Epithelial cell of prostate (primary cell): Measurements from ENCODE around the gene NGLY1.

ENCODE experiments used
- DNase-seq: peaks from one replicate; pipeline ENCODE4 v3.0.0-alpha.2; 2011; ENCODE audit warnings: low read depth, low spot score
- H3K27ac ChIP-seq: fragments of 450-650 bp; 2 replicates; pipeline ENCODE4 v1.5.1; 2017; ENCODE audit warnings: mild to moderate bottlenecking

The NGLY1 gene

GRCh38 chr3:25719321-25719720, 63.9 kb downstream of the NGLY1 start:
- no peak for DNase-seq
- no peak overlapping the region for H3K27ac ChIP-seq

- peak overlapping the region; percentile 35 for H3K27ac ChIP-seq
- DNase-seq: peak; percentile 63
These were observed 69.8 kb downstream of the NGLY1 start for GRCh38 chr3:25713341-25713985.

GRCh38 chr3:25711090-25711489, 72.2 kb downstream of the NGLY1 start:
- no peak for DNase-seq
- H3K27ac ChIP-seq: no peak overlapping the region

GRCh38 chr3:25708036-25708435, 75.2 kb downstream of the NGLY1 start:
- DNase-seq: no peak
- no peak overlapping the region for H3K27ac ChIP-seq

- no peak for DNase-seq
- no peak overlapping the region for H3K27ac ChIP-seq
These were observed 75.8 kb downstream of the NGLY1 start for GRCh38 chr3:25707268-25707926.

- no peak overlapping the region for H3K27ac ChIP-seq
- no peak for DNase-seq
These were observed 77.0 kb downstream of the NGLY1 start for GRCh38 chr3:25706213-25706612.

- H3K27ac ChIP-seq: no peak overlapping the region
- no peak for DNase-seq
These were observed 85.7 kb downstream of the NGLY1 start for GRCh38 chr3:25697553-25697952.

- DNase-seq: no peak
- no peak overlapping the region for H3K27ac ChIP-seq
These were observed 87.4 kb downstream of the NGLY1 start for GRCh38 chr3:25695731-25696420.

- no peak for DNase-seq
- no peak overlapping the region for H3K27ac ChIP-seq
These were observed 90.0 kb downstream of the NGLY1 start for GRCh38 chr3:25693238-25693637.

- DNase-seq: no peak
- H3K27ac ChIP-seq: no peak overlapping the region
These were observed 90.9 kb downstream of the NGLY1 start for GRCh38 chr3:25692341-25692740.

GRCh38 chr3:25690768-25691533, 92.3 kb downstream of the NGLY1 start:
- H3K27ac ChIP-seq: no peak overlapping the region
- DNase-seq: peak; percentile 45

GRCh38 chr3:25689226-25689625, 94.0 kb downstream of the NGLY1 start:
- H3K27ac ChIP-seq: no peak overlapping the region
- DNase-seq: no peak

GRCh38 chr3:25687742-25688141, 95.5 kb downstream of the NGLY1 start:
- DNase-seq: no peak

GRCh38 chr3:25686766-25687165, 96.5 kb downstream of the NGLY1 start:
- DNase-seq: no peak
- H3K27ac ChIP-seq: no peak overlapping the region

More at GRCh38 chr3:25687742-25688141, 95.5 kb downstream of the NGLY1 start:
- no peak overlapping the region for H3K27ac ChIP-seq

- H3K27ac ChIP-seq: no peak overlapping the region
- DNase-seq: no peak
These were observed 99.4 kb downstream of the NGLY1 start for GRCh38 chr3:25683882-25684281.

- no peak overlapping the region for H3K27ac ChIP-seq
- DNase-seq: no peak
These were observed 99.8 kb downstream of the NGLY1 start for GRCh38 chr3:25683410-25683809.

- DNase-seq: no peak
- H3K27ac ChIP-seq: no peak overlapping the region
These were observed 103.5 kb downstream of the NGLY1 start for GRCh38 chr3:25679642-25680302.

- no peak for DNase-seq
- no peak overlapping the region for H3K27ac ChIP-seq
These were observed 104.1 kb downstream of the NGLY1 start for GRCh38 chr3:25679166-25679565.

- DNase-seq: no peak
- H3K27ac ChIP-seq: no peak overlapping the region
These were observed 104.7 kb downstream of the NGLY1 start for GRCh38 chr3:25678581-25678980.

GRCh38 chr3:25677121-25677520, 106.1 kb downstream of the NGLY1 start:
- H3K27ac ChIP-seq: no peak overlapping the region
- DNase-seq: no peak
